Astrocyte (in vitro differentiated cells and primary cell): Measurements from ENCODE around the gene ALOX15. TPM values are rescaled to one million over a fixed set of nuclear protein-coding genes. Genes with fewer than 3 reads are reported as not detected.

Experiments used
- DNase-seq: peaks from one replicate; pipeline ENCODE4 v3.0.0-alpha.2; 2010; ENCODE audit warnings: low read depth
- FAIRE-seq: peaks from 2 replicates; lab custom pipeline; 2011; peaks lifted over from hg19 to GRCh38; lab: Jason Lieb, UNC
- H2AFZ ChIP-seq: 2 replicates; pipeline ENCODE4 v1.6.0; 2012; ENCODE audit warnings: low read depth, low read length, inconsistent platforms
- H3K27ac ChIP-seq: 2 replicates; pipeline ENCODE4 v1.5.1; 2011; ENCODE audit warnings: low read depth, low read length, inconsistent platforms
- H3K27me3 ChIP-seq: 2 replicates; pipeline ENCODE4 v1.6.0; 2011; ENCODE audit warnings: low read length, inconsistent platforms; ENCODE audit not compliant: insufficient read depth
- H3K36me3 ChIP-seq: 2 replicates; pipeline ENCODE4 v1.5.1; 2011; ENCODE audit warnings: low read length, inconsistent platforms; ENCODE audit not compliant: insufficient read depth
- H3K4me1 ChIP-seq: 2 replicates; pipeline ENCODE4 v1.5.1; 2011; ENCODE audit warnings: low read length, inconsistent platforms; ENCODE audit not compliant: insufficient read depth
- H3K4me2 ChIP-seq: 2 replicates; pipeline ENCODE4 v1.6.0; 2012; ENCODE audit warnings: low read length, inconsistent platforms
- H3K4me3 ChIP-seq: 2 replicates; pipeline ENCODE4 v1.5.1; 2011; ENCODE audit warnings: low read depth, mild to moderate bottlenecking, low read length, inconsistent platforms; ENCODE audit not compliant: insufficient read depth
- H3K79me2 ChIP-seq: 2 replicates; pipeline ENCODE4 v1.6.0; 2012; ENCODE audit warnings: mild to moderate bottlenecking, low read length, inconsistent platforms; ENCODE audit not compliant: insufficient read depth
- H3K9ac ChIP-seq: 2 replicates; pipeline ENCODE4 v1.6.0; 2012; ENCODE audit warnings: mild to moderate bottlenecking, low read length, inconsistent platforms
- H3K9me3 ChIP-seq: 2 replicates; pipeline ENCODE4 v1.5.1; 2012; ENCODE audit warnings: low read depth, mild to moderate bottlenecking, low read length, inconsistent platforms; ENCODE audit not compliant: insufficient read depth
- H4K20me1 ChIP-seq: 2 replicates; pipeline ENCODE4 v1.6.0; 2012; ENCODE audit warnings: low read length, inconsistent platforms; ENCODE audit not compliant: insufficient read depth
- H3K27ac Mint-ChIP-seq: one replicate; pipeline ENCODE4 v1.8.0; 2021; ENCODE audit warnings: mild to moderate bottlenecking, mixed read lengths; ENCODE audit not compliant: unreplicated experiment
- H3K27me3 Mint-ChIP-seq: one replicate; pipeline ENCODE4 v1.8.0; 2021; ENCODE audit warnings: low read depth, mixed read lengths; ENCODE audit not compliant: unreplicated experiment
- H3K36me3 Mint-ChIP-seq: one replicate; pipeline ENCODE4 v1.8.0; 2021; ENCODE audit warnings: low read depth, mixed read lengths; ENCODE audit not compliant: unreplicated experiment
- H3K4me1 Mint-ChIP-seq: one replicate; pipeline ENCODE4 v1.8.0; 2021; ENCODE audit warnings: low read depth, mixed read lengths; ENCODE audit not compliant: unreplicated experiment
- H3K4me3 Mint-ChIP-seq: one replicate; pipeline ENCODE4 v1.8.0; 2021; ENCODE audit warnings: mild to moderate bottlenecking, moderate library complexity, mixed read lengths; ENCODE audit not compliant: unreplicated experiment
- H3K9me3 Mint-ChIP-seq: one replicate; pipeline ENCODE4 v1.8.0; 2021; ENCODE audit warnings: mild to moderate bottlenecking, mixed read lengths; ENCODE audit not compliant: unreplicated experiment
- EZH2 ChIP-seq: IDR thresholded peaks from 2 replicates; pipeline ENCODE4 v1.6.1; 2012; ENCODE audit warnings: mild to moderate bottlenecking, low read length, inconsistent platforms; ENCODE audit not compliant: insufficient read depth
- total RNA-seq: library from RNA; stranded (reverse); gene quantifications from 2 replicates; pipeline ENCODE4 v1.2.1, GENCODE V29; 2021
- TF ChIP-seq, protein P1 (sequence below): IDR thresholded peaks from 2 replicates; pipeline ENCODE4 v1.5.1; 2011; ENCODE audit warnings: low read depth, mild to moderate bottlenecking, inconsistent platforms, low read length, moderate library complexity; ENCODE audit not compliant: insufficient read depth

The ALOX15 gene
- total RNA-seq, 1 donor from 2014 or later = 0.07 TPM

GRCh38 chr17:4609761-4610160, 31.7 kb downstream of the ALOX15 start:
- H3K4me1 ChIP-seq = peaks cover 8% of the 10 kb centered on the region
- H3K4me3 Mint-ChIP-seq = no peak overlapping the region

GRCh38 chr17:4607773-4608187, 33.7 kb downstream of the ALOX15 start:
- no peak overlapping the region for H3K27ac ChIP-seq

More at GRCh38 chr17:4609761-4610160, 31.7 kb downstream of the ALOX15 start:
- Mint-ChIP-seq H3K9me3 (no peaks in the 10 kb centered on the region), H3K27me3 (peaks cover 28% of the 10 kb centered on the region), H3K27ac (no peak overlapping the region), H3K4me1 (peaks cover 16% of the 10 kb centered on the region), H3K36me3 (no peaks in the 10 kb centered on the region)
- DNase-seq = no peak
- no peaks in the 10 kb centered on the region for H3K79me2 ChIP-seq
- FAIRE-seq = no peak
- no peak overlapping the region for H3K9ac ChIP-seq
- H2AFZ ChIP-seq = no peak overlapping the region
- TF ChIP-seq EZH2 = no peak
- TF ChIP-seq, protein P1, sequence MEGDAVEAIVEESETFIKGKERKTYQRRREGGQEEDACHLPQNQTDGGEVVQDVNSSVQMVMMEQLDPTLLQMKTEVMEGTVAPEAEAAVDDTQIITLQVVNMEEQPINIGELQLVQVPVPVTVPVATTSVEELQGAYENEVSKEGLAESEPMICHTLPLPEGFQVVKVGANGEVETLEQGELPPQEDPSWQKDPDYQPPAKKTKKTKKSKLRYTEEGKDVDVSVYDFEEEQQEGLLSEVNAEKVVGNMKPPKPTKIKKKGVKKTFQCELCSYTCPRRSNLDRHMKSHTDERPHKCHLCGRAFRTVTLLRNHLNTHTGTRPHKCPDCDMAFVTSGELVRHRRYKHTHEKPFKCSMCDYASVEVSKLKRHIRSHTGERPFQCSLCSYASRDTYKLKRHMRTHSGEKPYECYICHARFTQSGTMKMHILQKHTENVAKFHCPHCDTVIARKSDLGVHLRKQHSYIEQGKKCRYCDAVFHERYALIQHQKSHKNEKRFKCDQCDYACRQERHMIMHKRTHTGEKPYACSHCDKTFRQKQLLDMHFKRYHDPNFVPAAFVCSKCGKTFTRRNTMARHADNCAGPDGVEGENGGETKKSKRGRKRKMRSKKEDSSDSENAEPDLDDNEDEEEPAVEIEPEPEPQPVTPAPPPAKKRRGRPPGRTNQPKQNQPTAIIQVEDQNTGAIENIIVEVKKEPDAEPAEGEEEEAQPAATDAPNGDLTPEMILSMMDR = no peak
- H3K4me3 ChIP-seq = no peak overlapping the region
- H3K27ac ChIP-seq = no peak overlapping the region
- peaks cover 32% of the 10 kb centered on the region for H3K27me3 ChIP-seq
- no peaks in the 10 kb centered on the region for H3K36me3 ChIP-seq
- no peaks in the 10 kb centered on the region for H3K9me3 ChIP-seq
- H3K4me2 ChIP-seq = no peak overlapping the region
- H4K20me1 ChIP-seq = no peaks in the 10 kb centered on the region

DNA sequence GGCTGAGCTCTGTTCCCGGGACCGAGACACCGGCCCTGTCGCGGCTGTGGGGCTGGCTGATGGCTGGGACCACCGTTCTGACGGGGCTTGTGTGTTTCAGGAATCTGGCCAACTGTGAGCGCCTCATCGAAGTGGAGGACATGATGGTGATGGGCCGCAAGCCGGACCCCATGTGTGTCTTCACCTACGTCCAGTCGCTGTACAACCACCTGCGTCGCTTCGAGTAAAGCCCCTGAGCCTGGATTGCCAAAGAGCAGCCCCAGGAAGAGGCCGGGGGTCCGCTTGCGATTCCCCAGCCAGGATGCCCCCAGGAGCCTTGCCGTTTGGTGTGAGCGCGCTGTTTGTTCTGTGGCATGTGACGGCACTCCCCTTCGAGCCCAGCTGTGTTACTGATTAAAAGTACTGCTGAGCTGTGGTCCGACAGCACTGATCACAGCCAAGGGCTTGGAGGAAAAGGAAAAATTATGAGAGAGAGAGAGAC, 34.2 kb downstream of the ALOX15 start:
- H2AFZ ChIP-seq = no peak overlapping the region
- H3K36me3 Mint-ChIP-seq = no peaks in the 10 kb centered on the region
- peak overlapping the region; percentile 41 for H3K27ac Mint-ChIP-seq
- H3K4me3 ChIP-seq = no peak overlapping the region
- FAIRE-seq = no peak
- H3K4me3 Mint-ChIP-seq = no peak overlapping the region
- no peaks in the 10 kb centered on the region for H3K9me3 Mint-ChIP-seq
- TF ChIP-seq, protein P1 = no peak
- TF ChIP-seq EZH2 = no peak
- no peak overlapping the region for H3K27ac ChIP-seq
- no peak for DNase-seq
- no peaks in the 10 kb centered on the region for H3K9me3 ChIP-seq
- no peak overlapping the region for H3K9ac ChIP-seq
- no peaks in the 10 kb centered on the region for H4K20me1 ChIP-seq
- peaks cover 33% of the 10 kb centered on the region for H3K27me3 ChIP-seq
- no peaks in the 10 kb centered on the region for H3K36me3 ChIP-seq
- H3K4me2 ChIP-seq = peak overlapping the region; percentile 30
- H3K27me3 Mint-ChIP-seq = peaks cover 24% of the 10 kb centered on the region
- H3K4me1 ChIP-seq = peaks cover 13% of the 10 kb centered on the region
- peaks cover 22% of the 10 kb centered on the region for H3K4me1 Mint-ChIP-seq
- no peaks in the 10 kb centered on the region for H3K79me2 ChIP-seq

More at GRCh38 chr17:4607773-4608187, 33.7 kb downstream of the ALOX15 start:
- FAIRE-seq (no peak), DNase-seq (peak; percentile 58)
- Histone ChIP-seq H3K9ac (no peak overlapping the region), H3K9me3 (no peaks in the 10 kb centered on the region), H3K36me3 (no peaks in the 10 kb centered on the region), H3K4me2 (peak overlapping the region; percentile 30), H2AFZ (no peak overlapping the region), H3K4me3 (no peak overlapping the region), H3K27me3 (peaks cover 33% of the 10 kb centered on the region), H3K79me2 (no peaks in the 10 kb centered on the region), H3K4me1 (peaks cover 13% of the 10 kb centered on the region), H4K20me1 (no peaks in the 10 kb centered on the region)
- Mint-ChIP-seq H3K36me3 (no peaks in the 10 kb centered on the region), H3K27ac (peak overlapping the region; percentile 2), H3K27me3 (peaks cover 23% of the 10 kb centered on the region), H3K4me3 (no peak overlapping the region), H3K9me3 (no peaks in the 10 kb centered on the region), H3K4me1 (peaks cover 22% of the 10 kb centered on the region)
- no peak for TF ChIP-seq EZH2
- TF ChIP-seq, protein P1 = no peak
